Erythroblast (primary cell): Measurements from ENCODE around the gene GRB14.

Experiments used
- GATA1 ChIP-seq: IDR thresholded peaks from 2 replicates; pipeline ENCODE4 v1.6.1; 2011; ENCODE audit warnings: low read depth, mild to moderate bottlenecking, control low read depth, low read length, moderate library complexity
- POLR2A ChIP-seq: IDR thresholded peaks from 2 replicates; pipeline ENCODE4 v1.6.1; 2011; ENCODE audit warnings: mild to moderate bottlenecking, low read length

DNA sequence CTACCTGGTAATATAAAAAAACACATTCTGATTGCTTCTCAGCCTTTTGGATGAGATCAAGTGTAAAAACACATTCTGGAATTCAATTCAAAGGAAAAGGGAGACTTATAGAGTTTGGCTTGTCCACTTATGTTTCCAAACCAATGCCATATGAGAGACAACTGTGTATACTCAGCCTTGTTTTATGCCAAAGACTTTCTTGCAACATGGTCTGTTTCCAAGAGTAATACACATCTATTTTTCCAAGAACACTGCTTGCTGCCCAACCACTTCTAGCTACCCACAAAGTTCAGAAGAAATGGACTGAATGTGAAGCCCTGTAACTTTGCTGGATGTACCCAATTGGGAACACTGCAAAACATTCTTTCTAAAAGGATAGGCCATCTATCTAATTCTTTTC lies 48.0 kb upstream of the GRB14 start:
- TF ChIP-seq POLR2A = no peak
- no peak for TF ChIP-seq GATA1
